ENCODE results near the gene DEPDC7.
"Not testable (repeated sequence)": the region's sequence is repeated elsewhere in the genome, so short reads cannot be mapped to it uniquely, and the experiment has no call there.

Gene DEPDC7

DNA sequence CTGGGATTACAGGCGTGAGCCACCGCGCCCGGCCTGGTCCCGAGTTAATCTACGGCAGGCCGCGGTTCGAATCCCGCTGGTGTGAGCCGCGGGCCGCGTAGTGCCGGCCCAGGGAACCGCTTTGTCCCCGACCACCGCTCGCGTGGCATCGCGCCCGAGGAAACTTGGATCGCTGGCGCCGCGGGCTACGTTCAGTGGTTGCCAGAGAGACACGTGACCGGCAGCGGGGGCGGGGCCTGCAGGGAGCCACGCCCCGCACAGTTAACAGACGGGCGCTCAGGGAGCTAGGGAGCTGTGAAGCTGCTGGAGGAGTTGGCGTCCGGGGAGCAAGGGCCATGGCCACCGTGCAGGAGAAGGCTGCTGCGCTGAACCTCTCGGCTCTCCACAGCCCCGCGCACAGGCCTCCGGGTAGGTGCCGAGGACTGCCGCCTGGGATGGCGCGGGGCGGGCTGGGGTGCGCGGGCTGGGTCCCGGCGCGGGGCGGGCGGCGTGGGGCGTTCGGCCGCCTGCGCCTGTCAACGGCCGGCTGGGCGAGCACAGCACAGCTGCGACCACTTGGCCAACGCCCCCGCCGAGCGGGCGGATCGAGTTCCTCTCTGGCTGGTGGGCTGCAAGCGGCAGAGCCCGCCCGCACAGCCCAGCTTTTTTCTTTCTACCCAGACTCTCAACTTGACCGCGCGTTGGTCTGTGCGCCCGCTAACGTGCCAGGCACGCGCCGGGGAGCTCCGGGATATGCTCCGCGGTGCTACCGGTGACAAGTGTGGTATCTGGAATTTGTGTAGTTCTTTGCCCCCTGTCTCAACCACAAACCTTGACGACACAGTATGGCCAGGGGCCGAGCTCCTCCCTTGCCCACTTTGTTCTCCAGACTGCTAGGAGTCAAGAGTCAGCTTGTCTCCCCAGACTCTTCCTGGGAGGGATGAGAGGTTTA, at the start of gene DEPDC7:
Gene DEPDC7 (plus strand): TSS at position 258 of the 931 bp plus-strand sequence. CDS start 78 bp downstream, at position 336.
- Histone ChIP-seq H3K9ac (ENCODE audit: low read length) (peak within 1 kb of the TSS; percentile 78), H3K4me3 (ENCODE audit: low read length) (peak within 1 kb of the TSS; percentile 83), H3K36me3 (ENCODE audit: control insufficient read depth, insufficient read depth, low read length, severe bottlenecking) (no peaks in the 10 kb centered on the region)

DNA sequence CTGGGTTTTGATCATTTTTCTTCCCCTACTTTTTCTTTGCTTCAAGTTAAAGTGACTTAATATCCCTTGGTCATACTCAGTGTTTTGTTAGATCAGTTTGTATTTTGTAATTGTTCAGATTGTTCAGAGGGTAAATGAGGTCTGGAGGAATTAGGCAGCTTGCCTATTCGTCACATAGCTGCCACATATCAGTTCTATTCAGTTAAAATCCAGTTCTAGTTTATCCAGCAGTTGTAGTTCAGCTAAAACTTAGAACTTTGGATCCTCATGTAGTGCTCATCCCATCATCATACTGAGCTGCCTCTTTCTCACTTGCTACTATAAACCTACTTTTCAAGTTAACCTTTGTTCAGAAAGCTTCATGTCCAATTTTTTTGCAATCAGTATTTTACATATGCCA, 47.1 kb upstream of the DEPDC7 start:
- Histone ChIP-seq H3K4me3 (ENCODE audit: low read length) (no peak overlapping the region), H3K9ac (ENCODE audit: low read length) (no peak overlapping the region), H3K4me1 (ENCODE audit: control insufficient read depth, insufficient read depth, low read length) (peaks cover 13% of the 10 kb centered on the region), H3K36me3 (ENCODE audit: control insufficient read depth, insufficient read depth, low read length, severe bottlenecking) (peaks cover 20% of the 10 kb centered on the region), H3K9me3 (ENCODE audit: control insufficient read depth, low read length) (no peaks in the 10 kb centered on the region), H3K27me3 (replicated peaks; ENCODE audit: control insufficient read depth, insufficient read depth, low read length) (no peaks in the 10 kb centered on the region)
- no peak for DNase-seq (ENCODE audit: low read depth)

More for the DNA sequence above, at the start of gene DEPDC7:
- H3K4me1 ChIP-seq (ENCODE audit: control insufficient read depth, insufficient read depth, low read length): peaks cover 13% of the 10 kb centered on the region
- H3K9me3 ChIP-seq (ENCODE audit: control insufficient read depth, low read length): no peaks in the 10 kb centered on the region
- DNase-seq (ENCODE audit: low read depth): peak; percentile 97
- no peaks in the 10 kb centered on the region for H3K27me3 ChIP-seq (replicated peaks; ENCODE audit: control insufficient read depth, insufficient read depth, low read length)

DNA sequence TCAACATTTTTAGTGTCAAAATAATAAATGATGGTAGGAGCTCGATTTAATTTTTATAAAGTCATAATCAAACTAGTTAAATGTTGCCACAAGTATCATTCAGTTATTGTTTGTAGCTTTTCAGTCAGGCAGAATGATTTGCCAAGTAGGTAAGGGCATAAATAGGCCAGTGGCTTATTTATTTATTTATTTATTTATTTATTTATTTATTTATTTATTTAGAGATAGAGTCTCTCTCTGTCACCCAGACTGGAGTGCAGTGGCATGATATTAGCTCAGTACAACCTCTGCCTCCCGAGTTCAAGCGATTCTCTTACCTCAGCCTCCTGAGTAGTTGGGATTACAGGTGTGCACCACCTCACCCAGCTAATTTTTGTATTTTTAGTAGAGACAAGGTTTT, 43.4 kb upstream of the DEPDC7 start:
- not testable (repeated sequence) for H3K9me3 ChIP-seq (ENCODE audit: control insufficient read depth, low read length); H3K4me3 ChIP-seq (ENCODE audit: low read length); H3K27me3 ChIP-seq (replicated peaks; ENCODE audit: control insufficient read depth, insufficient read depth, low read length); DNase-seq (ENCODE audit: low read depth); H3K9ac ChIP-seq (ENCODE audit: low read length)
- Histone ChIP-seq H3K36me3 (ENCODE audit: control insufficient read depth, insufficient read depth, low read length, severe bottlenecking) (peaks cover 13% of the 10 kb centered on the region), H3K4me1 (ENCODE audit: control insufficient read depth, insufficient read depth, low read length) (peaks cover 13% of the 10 kb centered on the region)

DNA sequence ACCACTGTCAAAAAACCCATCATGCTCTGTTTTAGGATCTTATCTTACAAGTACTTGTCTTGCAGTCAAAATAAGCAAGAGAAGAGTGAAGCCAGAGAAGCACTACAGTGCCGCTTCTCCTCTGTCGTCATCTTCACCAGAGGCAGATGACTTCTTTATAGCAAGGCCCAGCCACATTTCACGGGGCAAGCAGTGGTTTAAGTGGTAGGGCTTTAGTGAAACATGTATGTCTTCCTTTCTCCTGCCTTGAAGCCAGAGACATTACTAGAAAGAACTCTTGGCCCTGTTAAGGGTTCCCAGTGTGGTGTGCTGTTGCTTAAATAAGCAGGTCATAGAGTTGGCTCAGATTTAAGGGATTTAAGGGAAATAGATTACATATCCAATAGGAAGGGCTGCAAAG, 42.9 kb upstream of the DEPDC7 start:
- peaks cover 13% of the 10 kb centered on the region for H3K36me3 ChIP-seq (ENCODE audit: control insufficient read depth, insufficient read depth, low read length, severe bottlenecking)
- no peak overlapping the region for H3K9ac ChIP-seq (ENCODE audit: low read length)
- H3K4me1 ChIP-seq (ENCODE audit: control insufficient read depth, insufficient read depth, low read length): peaks cover 12% of the 10 kb centered on the region
- H3K9me3 ChIP-seq (ENCODE audit: control insufficient read depth, low read length): no peaks in the 10 kb centered on the region
- H3K27me3 ChIP-seq (replicated peaks; ENCODE audit: control insufficient read depth, insufficient read depth, low read length): no peaks in the 10 kb centered on the region
- no peak for DNase-seq (ENCODE audit: low read depth)
- H3K4me3 ChIP-seq (ENCODE audit: low read length): no peak overlapping the region

DNA sequence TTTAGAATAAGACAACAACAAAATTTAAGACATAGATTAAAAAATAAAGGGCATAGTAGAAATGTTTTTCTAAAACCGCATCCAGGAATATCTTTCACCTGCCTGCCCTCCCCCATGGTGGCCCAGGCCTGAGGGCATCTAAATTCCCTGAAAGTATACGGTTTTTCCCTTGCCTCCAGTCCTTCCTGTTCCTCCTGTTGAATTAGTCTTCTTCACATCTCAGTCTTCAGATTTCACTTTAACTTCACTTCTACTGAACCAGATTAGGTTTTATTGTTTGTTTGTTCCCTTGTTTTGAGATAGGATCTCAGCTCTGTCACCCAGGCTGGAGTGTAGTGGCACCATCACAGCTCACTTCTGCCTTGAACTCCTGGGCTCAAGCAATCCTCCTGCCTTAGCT, 33.1 kb upstream of the DEPDC7 start:
- Histone ChIP-seq H3K36me3 (ENCODE audit: control insufficient read depth, insufficient read depth, low read length, severe bottlenecking) (peaks cover 8% of the 10 kb centered on the region), H3K9me3 (ENCODE audit: control insufficient read depth, low read length) (no peaks in the 10 kb centered on the region), H3K4me3 (ENCODE audit: low read length) (no peak overlapping the region), H3K4me1 (ENCODE audit: control insufficient read depth, insufficient read depth, low read length) (no peaks in the 10 kb centered on the region), H3K9ac (ENCODE audit: low read length) (no peak overlapping the region), H3K27me3 (replicated peaks; ENCODE audit: control insufficient read depth, insufficient read depth, low read length) (no peaks in the 10 kb centered on the region)
- no peak for DNase-seq (ENCODE audit: low read depth)

DNA sequence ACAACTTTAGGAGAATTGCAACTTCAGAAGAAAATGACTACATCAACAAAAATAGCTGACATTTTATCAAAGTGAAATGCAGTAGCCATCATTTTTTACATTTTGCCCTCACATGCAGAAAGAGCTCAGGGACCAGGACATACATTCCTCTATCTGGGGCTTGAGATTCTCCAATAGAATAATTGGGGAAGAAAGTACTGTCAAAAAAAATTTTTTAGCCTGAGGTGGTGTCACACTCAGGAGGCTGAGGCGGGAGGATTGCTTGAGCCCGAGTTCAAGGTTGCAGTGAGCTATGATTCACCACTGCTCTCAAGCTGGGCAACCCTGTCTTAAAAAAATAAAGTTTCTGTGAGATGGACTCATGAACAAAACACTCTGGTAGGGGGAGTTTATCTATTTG, 32.2 kb upstream of the DEPDC7 start:
- Histone ChIP-seq H3K4me1 (ENCODE audit: control insufficient read depth, insufficient read depth, low read length) (no peaks in the 10 kb centered on the region), H3K9me3 (ENCODE audit: control insufficient read depth, low read length) (no peaks in the 10 kb centered on the region), H3K9ac (ENCODE audit: low read length) (no peak overlapping the region), H3K4me3 (ENCODE audit: low read length) (no peak overlapping the region), H3K27me3 (replicated peaks; ENCODE audit: control insufficient read depth, insufficient read depth, low read length) (no peaks in the 10 kb centered on the region), H3K36me3 (ENCODE audit: control insufficient read depth, insufficient read depth, low read length, severe bottlenecking) (peaks cover 3% of the 10 kb centered on the region)
- no peak for DNase-seq (ENCODE audit: low read depth)

DNA sequence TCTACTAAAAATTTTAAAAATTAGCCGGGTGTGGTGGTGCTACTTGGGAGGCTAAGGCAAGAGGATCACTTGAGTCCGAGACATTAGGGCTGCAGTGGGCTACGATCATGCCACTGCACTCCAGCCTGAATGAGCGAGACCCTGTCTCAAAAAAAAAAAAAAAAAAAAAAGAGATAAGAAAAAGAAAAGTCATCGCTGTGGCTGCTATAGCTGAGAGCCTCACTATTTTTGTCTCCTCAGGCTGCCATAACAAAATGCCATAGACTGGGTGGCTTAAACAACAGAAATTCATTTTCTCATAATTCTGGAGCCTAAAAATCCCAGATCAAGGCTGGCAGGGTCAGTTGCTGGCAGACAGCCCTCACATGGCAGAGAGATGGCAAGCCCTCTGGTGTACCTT, 30.1 kb upstream of the DEPDC7 start:
- Histone ChIP-seq H3K9me3 (ENCODE audit: control insufficient read depth, low read length) (no peaks in the 10 kb centered on the region), H3K36me3 (ENCODE audit: control insufficient read depth, insufficient read depth, low read length, severe bottlenecking) (no peaks in the 10 kb centered on the region), H3K4me3 (ENCODE audit: low read length) (no peak overlapping the region), H3K9ac (ENCODE audit: low read length) (no peak overlapping the region), H3K27me3 (replicated peaks; ENCODE audit: control insufficient read depth, insufficient read depth, low read length) (no peaks in the 10 kb centered on the region), H3K4me1 (ENCODE audit: control insufficient read depth, insufficient read depth, low read length) (no peaks in the 10 kb centered on the region)
- DNase-seq (ENCODE audit: low read depth): no peak

DNA sequence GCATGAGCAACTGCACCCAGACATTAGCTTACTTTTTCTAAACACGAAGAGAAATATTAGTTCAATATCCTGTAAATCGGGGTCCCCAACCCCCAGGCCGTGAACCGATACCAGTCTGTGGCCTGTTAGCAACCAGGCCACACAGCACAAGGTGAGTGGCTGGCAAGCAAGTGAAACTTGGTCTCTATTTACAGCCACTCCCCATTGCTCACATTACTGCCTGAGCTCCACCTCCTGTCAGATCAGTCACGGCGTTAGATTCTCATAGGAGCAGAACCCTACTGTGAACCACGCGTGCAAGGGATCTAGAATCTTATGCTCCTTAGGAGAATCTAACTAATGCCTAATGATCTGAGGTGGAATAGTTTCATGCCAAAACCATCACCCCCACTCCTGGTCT, 27.8 kb upstream of the DEPDC7 start:
- peaks cover 10% of the 10 kb centered on the region for H3K9me3 ChIP-seq (ENCODE audit: control insufficient read depth, low read length)
- no peak overlapping the region for H3K9ac ChIP-seq (ENCODE audit: low read length)
- H3K27me3 ChIP-seq (replicated peaks; ENCODE audit: control insufficient read depth, insufficient read depth, low read length): no peaks in the 10 kb centered on the region
- no peaks in the 10 kb centered on the region for H3K36me3 ChIP-seq (ENCODE audit: control insufficient read depth, insufficient read depth, low read length, severe bottlenecking)
- no peak overlapping the region for H3K4me3 ChIP-seq (ENCODE audit: low read length)
- DNase-seq (ENCODE audit: low read depth): no peak
- H3K4me1 ChIP-seq (ENCODE audit: control insufficient read depth, insufficient read depth, low read length): no peaks in the 10 kb centered on the region

DNA sequence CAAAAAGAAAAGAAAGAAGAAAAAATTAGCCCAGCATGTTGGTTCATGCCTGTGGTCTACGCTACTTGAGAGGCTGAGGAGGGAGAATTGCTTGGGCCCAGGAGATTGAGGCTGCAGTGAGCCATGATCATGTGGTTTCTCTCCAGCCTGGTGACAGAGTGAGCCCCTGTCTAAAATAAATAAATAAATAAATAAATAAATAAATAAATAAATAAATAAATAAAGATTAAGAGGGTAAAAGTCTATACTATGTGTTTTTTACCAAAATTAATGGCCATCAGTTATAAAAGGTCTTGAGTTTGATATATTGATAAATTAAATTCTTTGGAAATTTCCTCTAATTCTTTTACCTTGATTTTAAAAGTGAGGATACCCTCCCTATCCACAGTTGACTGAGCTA, 25.2 kb upstream of the DEPDC7 start:
- no peaks in the 10 kb centered on the region for H3K4me1 ChIP-seq (ENCODE audit: control insufficient read depth, insufficient read depth, low read length)
- peaks cover 10% of the 10 kb centered on the region for H3K9me3 ChIP-seq (ENCODE audit: control insufficient read depth, low read length)
- no peak for DNase-seq (ENCODE audit: low read depth)
- no peaks in the 10 kb centered on the region for H3K36me3 ChIP-seq (ENCODE audit: control insufficient read depth, insufficient read depth, low read length, severe bottlenecking)
- no peaks in the 10 kb centered on the region for H3K27me3 ChIP-seq (replicated peaks; ENCODE audit: control insufficient read depth, insufficient read depth, low read length)
- no peak overlapping the region for H3K4me3 ChIP-seq (ENCODE audit: low read length)
- no peak overlapping the region for H3K9ac ChIP-seq (ENCODE audit: low read length)

DNA sequence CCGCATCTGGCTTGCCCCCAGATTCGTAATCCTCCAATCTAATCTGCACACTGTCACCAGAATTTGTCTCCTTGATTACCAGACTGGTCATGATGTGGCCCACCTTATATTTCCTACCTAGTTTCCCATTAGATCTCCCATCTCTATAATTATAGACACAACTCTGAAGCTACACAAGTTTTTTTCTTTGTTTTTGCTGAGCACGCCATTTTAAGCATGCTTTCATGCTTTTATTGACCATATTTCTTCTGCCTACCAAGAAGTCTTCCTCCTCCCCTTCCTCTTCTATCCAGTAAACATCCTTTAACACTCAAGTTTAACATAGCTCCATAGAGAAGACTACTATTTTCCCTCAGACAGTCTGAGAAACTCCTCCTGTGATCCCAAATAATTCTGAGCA, 24.3 kb upstream of the DEPDC7 start:
- Histone ChIP-seq H3K27me3 (replicated peaks; ENCODE audit: control insufficient read depth, insufficient read depth, low read length) (no peaks in the 10 kb centered on the region), H3K9ac (ENCODE audit: low read length) (no peak overlapping the region), H3K4me1 (ENCODE audit: control insufficient read depth, insufficient read depth, low read length) (no peaks in the 10 kb centered on the region), H3K9me3 (ENCODE audit: control insufficient read depth, low read length) (peaks cover 10% of the 10 kb centered on the region), H3K4me3 (ENCODE audit: low read length) (no peak overlapping the region), H3K36me3 (ENCODE audit: control insufficient read depth, insufficient read depth, low read length, severe bottlenecking) (no peaks in the 10 kb centered on the region)
- DNase-seq (ENCODE audit: low read depth): no peak

DNA sequence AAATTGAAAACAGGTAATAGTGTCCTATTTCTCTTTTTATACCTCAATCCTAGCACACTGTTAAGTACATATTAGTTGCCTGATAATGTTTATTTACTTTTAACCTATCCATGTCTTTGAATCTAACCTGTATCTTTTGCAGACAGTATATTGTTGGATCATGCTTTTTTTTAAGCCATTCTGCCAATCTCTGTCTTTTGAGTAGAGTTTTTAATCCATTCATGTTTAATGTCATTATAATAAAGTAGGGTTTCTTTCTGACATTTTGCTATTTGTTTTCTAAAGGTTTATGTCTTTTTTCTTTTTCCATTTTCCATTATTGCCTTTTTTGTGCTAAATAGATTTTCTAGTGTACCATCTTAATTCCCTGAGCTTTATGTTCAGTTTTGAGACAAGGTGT, 23.8 kb upstream of the DEPDC7 start:
- H3K9me3 ChIP-seq (ENCODE audit: control insufficient read depth, low read length): peaks cover 10% of the 10 kb centered on the region
- no peak overlapping the region for H3K4me3 ChIP-seq (ENCODE audit: low read length)
- no peaks in the 10 kb centered on the region for H3K36me3 ChIP-seq (ENCODE audit: control insufficient read depth, insufficient read depth, low read length, severe bottlenecking)
- no peaks in the 10 kb centered on the region for H3K27me3 ChIP-seq (replicated peaks; ENCODE audit: control insufficient read depth, insufficient read depth, low read length)
- no peaks in the 10 kb centered on the region for H3K4me1 ChIP-seq (ENCODE audit: control insufficient read depth, insufficient read depth, low read length)
- no peak for DNase-seq (ENCODE audit: low read depth)
- no peak overlapping the region for H3K9ac ChIP-seq (ENCODE audit: low read length)

Measured in adipocyte (in vitro differentiated cells).